OCI-LY3 (cell line): ENCODE measurements around the gene PHC1.

Experiments used
- CTCF ChIP-seq: fragments of 200-600, 300-600 bp; sonication (generic); IDR thresholded peaks from 2 replicates; pipeline ENCODE4 v1.5.1; 2014; ENCODE audit warnings: antibody characterized with exemption, low read length, low read depth
- EZH2phosphoT487 ChIP-seq: fragments of 200-600 bp; shearing (Covaris generic); IDR thresholded peaks from 2 replicates; pipeline ENCODE4 v1.6.1; 2018; ENCODE audit warnings: antibody characterized with exemption, mixed run types, low read depth

GRCh38 chr12:8941691-8942478 is 27.6 kb downstream of the PHC1 start:
- TF ChIP-seq CTCF (no peak), EZH2phosphoT487 (no peak)
